ENCODE measurements around the gene RPL18A.

The RPL18A gene

GRCh38 chr19:17843292-17843827 is 16.4 kb upstream of the RPL18A start:
- TF ChIP-seq CTCF (IDR thresholded peaks at IDR 0.05): no peak

- TF ChIP-seq CTCF (IDR thresholded peaks at IDR 0.05): no peak
Observed at GRCh38 chr19:17843908-17844490, 15.7 kb upstream of the RPL18A start.

- no peak for TF ChIP-seq CTCF (IDR thresholded peaks at IDR 0.05)
Observed at GRCh38 chr19:17846146-17846545, 13.6 kb upstream of the RPL18A start.

GRCh38 chr19:17847538-17848366 is 12.0 kb upstream of the RPL18A start, which contains the start of gene JAK3:
Gene JAK3 (minus strand): TSS chr19:17847982. CDS start chr19:17844417, 3,565 bp downstream.
- no peak for TF ChIP-seq CTCF (IDR thresholded peaks at IDR 0.05)

GRCh38 chr19:17848595-17849292 is 11.0 kb upstream of the RPL18A start:
- no peak for TF ChIP-seq CTCF (IDR thresholded peaks at IDR 0.05)

- TF ChIP-seq CTCF (IDR thresholded peaks at IDR 0.05): no peak
Observed at GRCh38 chr19:17854061-17854460, 5.6 kb upstream of the RPL18A start.

GRCh38 chr19:17855280-17856152 is 4.2 kb upstream of the RPL18A start:
- TF ChIP-seq CTCF (IDR thresholded peaks at IDR 0.05): peak; percentile 96

Data from LNCAP (cell line).